HG02852 (cell line): ENCODE measurements around the gene NLRC3.

Experiments
- ATAC-seq: cut with Tn5 transposase; IDR thresholded peaks from one replicate; pipeline ENCODE4 v1.9.1; 2021; ENCODE audit warnings: mild to moderate bottlenecking, moderate library complexity; ENCODE audit not compliant: unreplicated experiment

Gene NLRC3

GRCh38 chr16:3580251-3580651 is 3.0 kb upstream of the NLRC3 start:
- no peak for ATAC-seq

GRCh38 chr16:3579776-3580175 is 2.6 kb upstream of the NLRC3 start:
- no peak for ATAC-seq

- peak; percentile 65 for ATAC-seq
Observed at GRCh38 chr16:3578610-3579551, 1.7 kb upstream of the NLRC3 start.

GRCh38 chr16:3578121-3578520 is 918 bp upstream of the NLRC3 start:
- ATAC-seq, result no peak

- no peak for ATAC-seq
Observed at GRCh38 chr16:3576211-3576610, 992 bp downstream of the NLRC3 start.

GRCh38 chr16:3575491-3575890 is 1.7 kb downstream of the NLRC3 start:
- ATAC-seq, result no peak

DNA sequence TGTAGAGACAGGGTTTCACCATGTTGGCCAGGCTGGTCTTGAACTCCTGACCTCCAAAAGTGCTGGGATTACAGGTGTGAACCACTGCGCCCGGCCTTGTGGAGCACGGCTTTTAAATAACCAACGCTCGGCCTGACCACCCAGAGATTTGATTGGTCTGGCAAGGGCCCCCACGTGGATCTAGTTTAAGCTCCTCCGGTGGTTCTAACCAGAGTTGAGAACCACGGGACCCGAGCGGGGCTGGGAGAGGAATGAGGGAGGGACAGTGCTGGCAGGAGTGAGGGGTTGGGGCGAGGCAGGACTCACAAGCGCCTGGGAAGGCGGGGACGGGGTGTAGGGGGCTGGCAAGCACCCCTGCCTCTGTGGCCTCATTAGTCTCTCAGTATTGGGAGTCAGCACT is 3.0 kb downstream of the NLRC3 start:
- ATAC-seq, result no peak

DNA sequence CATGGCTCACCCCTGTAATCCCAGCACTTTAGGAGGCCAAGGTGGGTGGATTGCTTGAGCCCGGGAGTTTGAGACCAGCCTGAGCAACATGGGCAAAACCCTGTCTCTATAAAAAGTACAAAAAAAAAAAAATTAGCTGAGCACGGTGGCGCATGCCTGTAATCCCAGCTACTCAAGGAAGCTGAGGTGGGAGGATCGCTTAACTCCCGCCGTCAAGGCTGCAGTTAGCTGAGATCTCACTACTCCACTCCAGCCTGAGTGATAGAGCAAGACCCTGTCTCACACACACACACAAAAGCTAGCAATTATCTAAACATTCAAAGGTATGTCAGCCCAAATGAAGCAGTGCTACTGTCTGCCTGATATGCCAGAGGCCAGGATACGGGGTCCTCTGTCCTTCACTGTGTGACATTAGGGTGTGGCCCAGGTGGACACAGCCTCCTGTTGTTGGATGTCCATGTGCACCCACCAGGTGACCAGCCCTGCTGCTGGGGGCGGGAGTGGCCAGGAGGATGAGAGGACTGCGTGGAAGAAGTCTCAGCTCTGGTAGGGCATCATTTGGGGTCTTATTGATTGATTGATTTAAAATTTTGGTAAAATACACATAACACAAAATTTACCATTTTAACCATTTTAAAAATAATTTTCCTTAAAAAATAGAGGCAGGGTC is 3.9 kb downstream of the NLRC3 start:
- ATAC-seq, result no peak

- ATAC-seq, result no peak
Observed at GRCh38 chr16:3570420-3571062, 6.7 kb downstream of the NLRC3 start.

- ATAC-seq, result no peak
Observed at GRCh38 chr16:3569851-3570250, 7.4 kb downstream of the NLRC3 start.

GRCh38 chr16:3566990-3567389 is 10.2 kb downstream of the NLRC3 start:
- ATAC-seq, result no peak

DNA sequence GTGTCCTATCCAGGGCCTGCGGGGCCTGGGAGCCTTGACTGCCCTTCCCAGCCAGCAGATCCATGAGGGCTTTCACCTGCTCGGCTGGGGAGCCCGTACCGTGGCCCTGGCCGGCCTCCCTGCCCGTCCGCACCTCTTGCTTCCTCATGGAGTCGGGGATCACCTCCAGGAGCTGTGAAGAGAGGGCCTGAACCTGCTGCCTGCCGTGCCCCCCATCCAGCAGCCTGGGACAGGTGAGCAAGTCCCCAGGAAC is 12.4 kb downstream of the NLRC3 start:
- ATAC-seq, result no peak

DNA sequence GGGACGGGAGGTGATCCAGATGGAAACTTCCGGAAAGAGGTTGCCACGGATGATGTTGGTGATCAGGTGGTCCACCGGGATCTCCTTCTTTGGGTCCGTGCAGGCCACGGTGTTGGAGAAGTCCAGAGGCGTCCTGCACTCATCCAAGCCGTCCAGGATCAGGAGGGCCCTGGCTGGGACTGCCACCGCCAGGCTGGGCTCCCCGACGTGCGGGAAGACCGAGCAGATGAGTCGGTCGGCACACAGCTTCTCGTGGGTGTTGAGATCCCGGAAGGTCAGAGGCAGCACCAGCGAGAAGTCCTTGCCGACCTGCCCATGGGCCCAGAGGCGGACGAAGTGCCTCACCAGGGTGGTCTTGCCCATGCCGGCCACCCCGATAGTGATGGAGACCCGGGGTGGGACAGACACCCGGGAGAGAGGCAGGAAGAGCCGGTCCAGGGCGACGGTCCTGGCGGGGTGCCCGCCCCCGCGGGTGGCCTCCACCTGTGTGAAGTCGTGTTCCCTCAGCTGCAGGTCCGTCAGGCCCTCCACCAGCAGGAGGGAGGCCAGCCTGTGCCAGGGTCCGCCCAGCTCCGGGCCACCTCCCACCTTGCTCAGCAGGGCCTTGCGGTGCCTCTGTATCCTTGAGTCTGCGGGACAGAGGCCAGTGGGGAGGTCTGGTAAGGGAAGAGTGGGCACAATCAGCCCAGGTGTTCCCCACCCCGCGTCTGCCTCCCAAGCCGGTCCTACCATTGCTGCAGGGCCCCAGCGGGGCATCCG is 12.9 kb downstream of the NLRC3 start:
- ATAC-seq, result no peak

- no peak for ATAC-seq
Observed at GRCh38 chr16:3562914-3563480, 14.2 kb downstream of the NLRC3 start.

DNA sequence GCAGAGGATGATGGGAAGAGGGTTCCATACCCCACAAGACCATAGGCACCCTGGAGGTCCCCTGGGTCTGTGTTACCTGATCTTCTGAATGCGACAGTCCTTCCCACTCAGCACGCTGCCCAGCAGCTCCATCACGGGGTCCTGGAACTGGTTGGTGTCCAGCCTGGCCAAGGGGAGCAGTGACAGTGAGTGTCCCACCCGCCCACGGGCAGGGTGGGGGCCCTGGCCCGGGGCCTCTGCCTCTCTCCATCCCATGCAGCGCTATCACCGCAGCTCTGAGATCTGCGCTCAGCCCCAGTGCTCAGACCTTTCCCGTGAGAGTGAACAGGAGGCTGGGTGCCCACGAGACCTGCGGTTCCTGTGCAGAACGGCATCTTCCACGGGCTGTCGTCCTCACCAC is 15.6 kb downstream of the NLRC3 start:
- ATAC-seq, result no peak

DNA sequence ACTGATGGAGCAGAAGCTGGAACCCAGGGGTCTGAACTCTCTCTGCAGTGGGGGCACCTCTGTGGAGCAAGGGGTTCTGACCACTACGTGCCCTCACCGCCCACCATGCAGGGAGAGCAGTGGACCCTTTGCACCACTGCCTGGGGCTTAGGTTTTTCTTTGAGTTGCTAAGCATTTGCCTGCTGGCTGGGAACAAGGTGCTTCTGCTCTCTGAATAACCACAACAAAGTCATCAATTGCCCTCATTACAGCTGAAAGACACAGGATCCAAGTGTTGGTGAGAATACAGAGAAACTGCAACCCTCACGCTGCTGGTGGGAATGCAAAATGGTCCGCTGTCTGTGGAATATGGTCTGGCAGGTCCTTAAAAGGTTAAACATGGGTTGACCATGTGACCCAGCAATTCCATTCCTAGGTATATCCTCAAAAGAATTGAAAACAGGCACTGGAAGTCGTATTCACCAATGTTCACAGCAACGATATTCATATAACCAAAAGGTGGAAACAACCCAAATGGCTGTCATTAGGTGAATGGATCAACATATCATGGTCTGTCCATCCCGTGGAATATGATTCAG is 22.8 kb downstream of the NLRC3 start:
- ATAC-seq, result no peak

DNA sequence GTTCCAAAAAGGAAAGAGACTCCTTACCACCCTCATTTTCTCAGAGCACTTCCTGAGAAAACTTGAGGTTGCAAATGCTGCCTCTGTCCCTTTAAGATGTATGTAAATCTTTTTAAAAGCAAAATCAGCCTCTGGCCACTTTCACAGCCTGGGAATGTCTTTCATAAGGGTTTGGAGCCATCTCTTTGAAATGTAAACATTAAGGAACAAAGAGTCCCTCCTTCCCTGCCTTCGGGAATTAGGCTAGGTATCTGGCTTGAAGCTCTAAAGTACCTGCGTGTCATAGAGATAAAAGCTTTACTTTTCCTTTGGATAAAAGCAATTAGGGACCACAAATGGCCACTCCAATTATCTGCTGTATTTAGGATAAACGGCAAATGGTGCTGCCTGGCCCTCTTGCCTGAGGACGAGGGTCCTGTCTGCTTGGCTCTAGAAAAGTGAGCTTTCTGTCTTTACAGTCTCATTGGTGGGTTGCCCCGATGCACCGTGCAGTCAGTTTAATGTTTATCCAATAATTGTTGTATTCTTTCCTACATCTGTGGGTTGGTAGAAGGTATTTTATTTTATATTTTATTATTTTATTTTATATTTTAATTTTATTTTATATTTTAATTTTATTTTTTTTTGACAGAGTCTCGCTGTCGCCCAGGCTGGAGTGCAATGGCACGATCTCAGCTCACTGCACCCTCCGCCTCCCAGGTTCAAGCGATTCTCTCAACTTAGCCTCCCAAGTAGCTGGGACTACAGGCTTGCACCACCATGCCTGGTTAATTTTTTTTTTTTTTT is 23.9 kb downstream of the NLRC3 start:
- no peak for ATAC-seq

GRCh38 chr16:3550851-3551847 is 26.1 kb downstream of the NLRC3 start:
- ATAC-seq, result no peak

GRCh38 chr16:3549906-3550305 is 27.3 kb downstream of the NLRC3 start:
- ATAC-seq, result no peak
